Fibroblast of lung (primary cell): ENCODE results near the gene TP53I11. TPM values are rescaled to one million over a fixed set of nuclear protein-coding genes. Genes with fewer than 3 reads are reported as not detected.

ENCODE experiments used
- DNase-seq, 2 donors: peaks; one replicate each; pipeline versions ENCODE4 v3.0.0 to v3.0.0-alpha.2; 2010; ENCODE audit warnings: low read depth in 2 of 2
- H2AFZ ChIP-seq: 2 replicates; pipeline ENCODE4 v1.5.1; 2012; ENCODE audit warnings: low read length, control low read depth, inconsistent platforms
- H3K27ac ChIP-seq: 2 replicates; pipeline ENCODE4 v1.5.1; 2011; ENCODE audit warnings: low read length, control low read depth; ENCODE audit not compliant: insufficient read depth
- H3K27me3 ChIP-seq: 2 replicates; pipeline ENCODE4 v1.5.1; 2011; ENCODE audit warnings: mild to moderate bottlenecking, low read length; ENCODE audit not compliant: control insufficient read depth, insufficient read depth
- H3K36me3 ChIP-seq: 2 replicates; pipeline ENCODE4 v1.5.1; 2011; ENCODE audit warnings: low read length; ENCODE audit not compliant: control insufficient read depth, insufficient read depth
- H3K4me1 ChIP-seq: 2 replicates; pipeline ENCODE4 v1.5.1; 2011; ENCODE audit warnings: low read length; ENCODE audit not compliant: control insufficient read depth, insufficient read depth; ENCODE audit errors: extremely low read depth
- H3K4me2 ChIP-seq: 2 replicates; pipeline ENCODE4 v1.5.1; 2011; ENCODE audit warnings: low read length, control low read depth; ENCODE audit not compliant: insufficient read depth; ENCODE audit errors: extremely low read depth
- H3K4me3 ChIP-seq, 4 experiments: fragments of 200-600 bp in 1 of 4; sonication (generic) in 1 of 4; replicated peaks in 1 of 4; 2 replicates each; pipeline ENCODE4 v1.5.1; 2011 to 2016; ENCODE audit warnings: low read length in 4 of 4, low read depth in 3 of 4, mild to moderate bottlenecking in 3 of 4, control low read depth in 2 of 4, inconsistent platforms in 1 of 4, mixed read lengths in 1 of 4; ENCODE audit not compliant: insufficient read depth in 1 of 4; ENCODE audit errors: control extremely low read depth in 1 of 4
- H3K79me2 ChIP-seq: 2 replicates; pipeline ENCODE4 v1.5.1; 2012; ENCODE audit warnings: mild to moderate bottlenecking, low read length, inconsistent platforms; ENCODE audit not compliant: control insufficient read depth, insufficient read depth
- H3K9ac ChIP-seq: 2 replicates; pipeline ENCODE4 v1.5.1; 2011; ENCODE audit warnings: mild to moderate bottlenecking, low read length, control low read depth; ENCODE audit not compliant: insufficient read depth
- H3K9me3 ChIP-seq: 2 replicates; pipeline ENCODE4 v1.5.1; 2012; ENCODE audit warnings: low read depth, low read length; ENCODE audit not compliant: control insufficient read depth, insufficient read depth
- H4K20me1 ChIP-seq: 2 replicates; pipeline ENCODE4 v1.5.1; 2011; ENCODE audit warnings: low read length; ENCODE audit not compliant: control insufficient read depth, insufficient read depth; ENCODE audit errors: extremely low read depth
- EZH2 ChIP-seq: IDR thresholded peaks from 2 replicates; pipeline ENCODE4 v1.5.1; 2012; ENCODE audit warnings: low read length, control low read depth, mild to moderate bottlenecking; ENCODE audit errors: missing control alignments
- polyA plus RNA-seq, 2 donors: library from polyadenylated mRNA; depleted of rRNA in 1 of 2; stranded (reverse) in 1 of 2; unstranded in 1 of 2; fragments of >200 nt; gene quantifications; 2 replicates each; pipeline ENCODE4 v1.2.1, GENCODE V29; 2011 to 2012; ENCODE audit warnings: missing spikeins in 1 of 2
- total RNA-seq: library from RNA; depleted of rRNA; stranded (reverse); fragments of >200 nt; gene quantifications from 2 replicates; pipeline ENCODE4 v1.2.1, GENCODE V29; 2014
- TF ChIP-seq, protein P1 (sequence below), 2 donors: IDR thresholded peaks in 1 of 2; conservative IDR thresholded peaks in 1 of 2; 1 replicate in 1 of 2; 2 replicates in 1 of 2; pipeline ENCODE4 v1.5.1; 2011 to 2012; ENCODE audit warnings: low read length in 2 of 2, control low read depth in 1 of 2, inconsistent platforms in 1 of 2, low read depth in 1 of 2, mild to moderate bottlenecking in 1 of 2

TP53I11 gene
- total and polyA plus RNA-seq, 2 donors (not counting 1 experiment from before 2014, with no cell fraction given), result 53.2 to 54.0 TPM

DNA sequence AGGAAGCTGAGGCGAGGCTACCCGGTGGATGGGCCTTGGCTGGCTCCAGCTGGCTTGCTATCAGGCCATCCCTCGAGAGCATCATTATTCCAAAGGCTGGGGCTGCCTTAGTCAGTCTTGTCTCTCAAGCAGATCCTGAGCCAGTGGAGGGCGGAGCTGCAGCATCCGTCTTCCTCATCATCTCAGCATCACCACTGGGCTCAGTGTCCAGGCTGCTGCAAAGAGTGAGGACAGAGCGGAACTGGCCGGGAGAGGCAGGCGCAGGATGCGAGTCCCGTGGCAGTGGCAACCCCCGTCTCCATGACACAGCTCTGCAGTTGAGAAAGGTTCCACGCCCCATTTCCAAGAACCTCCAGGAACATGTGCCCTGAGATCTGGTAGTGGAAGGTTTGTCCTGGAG lies 4.4 kb downstream of the TP53I11 start:
- TF ChIP-seq, protein P1, sequence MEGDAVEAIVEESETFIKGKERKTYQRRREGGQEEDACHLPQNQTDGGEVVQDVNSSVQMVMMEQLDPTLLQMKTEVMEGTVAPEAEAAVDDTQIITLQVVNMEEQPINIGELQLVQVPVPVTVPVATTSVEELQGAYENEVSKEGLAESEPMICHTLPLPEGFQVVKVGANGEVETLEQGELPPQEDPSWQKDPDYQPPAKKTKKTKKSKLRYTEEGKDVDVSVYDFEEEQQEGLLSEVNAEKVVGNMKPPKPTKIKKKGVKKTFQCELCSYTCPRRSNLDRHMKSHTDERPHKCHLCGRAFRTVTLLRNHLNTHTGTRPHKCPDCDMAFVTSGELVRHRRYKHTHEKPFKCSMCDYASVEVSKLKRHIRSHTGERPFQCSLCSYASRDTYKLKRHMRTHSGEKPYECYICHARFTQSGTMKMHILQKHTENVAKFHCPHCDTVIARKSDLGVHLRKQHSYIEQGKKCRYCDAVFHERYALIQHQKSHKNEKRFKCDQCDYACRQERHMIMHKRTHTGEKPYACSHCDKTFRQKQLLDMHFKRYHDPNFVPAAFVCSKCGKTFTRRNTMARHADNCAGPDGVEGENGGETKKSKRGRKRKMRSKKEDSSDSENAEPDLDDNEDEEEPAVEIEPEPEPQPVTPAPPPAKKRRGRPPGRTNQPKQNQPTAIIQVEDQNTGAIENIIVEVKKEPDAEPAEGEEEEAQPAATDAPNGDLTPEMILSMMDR (conservative IDR thresholded peaks at IDR 0.05 in 1 of 2, IDR thresholded peaks at IDR 0.05 in 1 of 2; ENCODE audit: low read depth in 1 of 2, low read length in 2 of 2), result no peak
- TF ChIP-seq EZH2, result no peak
- Histone ChIP-seq H3K4me2 (no peak overlapping the region), H3K79me2 (peaks cover 73% of the 10 kb centered on the region), H3K9ac (no peak overlapping the region), H3K4me3 (no peak overlapping the region), H3K4me1 (peaks cover 11% of the 10 kb centered on the region), H3K27me3 (no peaks in the 10 kb centered on the region), H3K27ac (no peak overlapping the region), H3K9me3 (no peaks in the 10 kb centered on the region), H3K36me3 (peaks cover 6% of the 10 kb centered on the region), H2AFZ (no peak overlapping the region), H4K20me1 (peaks cover 2% of the 10 kb centered on the region)
- no peak for DNase-seq

DNA sequence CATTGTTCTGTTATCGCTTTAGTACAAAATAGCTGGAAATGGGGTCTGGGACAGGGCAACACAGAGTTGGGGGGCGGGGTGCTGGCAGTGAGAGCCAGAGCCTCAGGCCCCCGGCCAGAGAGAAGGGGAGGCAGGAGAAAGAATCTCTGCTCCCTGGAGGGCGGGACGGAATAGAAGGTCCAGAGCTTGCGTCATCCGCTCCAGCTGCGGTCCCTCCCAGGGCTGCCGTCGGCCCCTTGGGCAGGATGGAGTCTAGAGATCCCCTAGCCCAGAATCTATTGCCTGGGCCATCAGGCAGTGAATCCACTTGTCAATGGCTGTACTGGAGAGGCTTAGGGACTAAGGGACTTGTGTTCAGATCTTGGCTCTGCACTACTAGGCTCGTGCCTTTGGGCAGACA lies 5.0 kb downstream of the TP53I11 start:
- H3K27ac ChIP-seq, result no peak overlapping the region
- peaks cover 2% of the 10 kb centered on the region for H4K20me1 ChIP-seq

DNA sequence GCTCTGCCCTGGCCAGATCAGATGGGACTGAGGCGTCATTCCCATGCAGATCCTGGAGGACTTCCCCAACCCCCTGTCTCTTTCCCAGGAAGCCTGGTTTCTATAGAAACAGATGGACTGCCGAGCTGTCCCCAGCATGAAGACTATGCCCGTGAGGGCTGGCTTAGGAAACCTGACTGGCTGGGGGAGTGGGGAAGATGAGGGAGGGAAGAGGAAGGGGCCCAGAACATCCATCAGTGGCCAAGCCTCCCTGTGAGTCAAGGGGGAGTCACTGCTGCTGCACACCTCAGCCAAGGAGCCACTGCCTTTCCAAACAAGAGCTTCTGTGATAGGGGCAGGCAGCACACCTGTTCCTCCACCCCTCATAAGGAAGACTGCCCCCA lies 5.8 kb downstream of the TP53I11 start:
- Histone ChIP-seq H3K27me3 (no peaks in the 10 kb centered on the region), H3K27ac (no peak overlapping the region), H2AFZ (no peak overlapping the region), H3K4me1 (peaks cover 17% of the 10 kb centered on the region), H3K4me2 (no peak overlapping the region), H3K79me2 (peaks cover 76% of the 10 kb centered on the region), H4K20me1 (peaks cover 2% of the 10 kb centered on the region), H3K4me3 (no peak overlapping the region), H3K36me3 (peaks cover 6% of the 10 kb centered on the region), H3K9ac (no peak overlapping the region), H3K9me3 (no peaks in the 10 kb centered on the region)
- TF ChIP-seq, protein P1 (conservative IDR thresholded peaks at IDR 0.05 in 1 of 2, IDR thresholded peaks at IDR 0.05 in 1 of 2; ENCODE audit: low read depth in 1 of 2, low read length in 2 of 2), result no peak
- no peak for TF ChIP-seq EZH2
- no peak for DNase-seq

More for the DNA sequence above, 5.0 kb downstream of the TP53I11 start:
- H2AFZ ChIP-seq, result no peak overlapping the region
- H3K79me2 ChIP-seq, result peaks cover 77% of the 10 kb centered on the region
- no peaks in the 10 kb centered on the region for H3K9me3 ChIP-seq
- TF ChIP-seq EZH2, result no peak
- no peaks in the 10 kb centered on the region for H3K27me3 ChIP-seq
- H3K4me2 ChIP-seq, result no peak overlapping the region
- H3K4me3 ChIP-seq, result no peak overlapping the region
- peaks cover 6% of the 10 kb centered on the region for H3K36me3 ChIP-seq
- no peak overlapping the region for H3K9ac ChIP-seq
- H3K4me1 ChIP-seq, result peaks cover 16% of the 10 kb centered on the region
- no peak for DNase-seq
